G401 (cell line): ENCODE measurements around the gene ATP5PF. TPM values are rescaled to one million over a fixed set of nuclear protein-coding genes. Genes with fewer than 3 reads are reported as not detected.
"Not testable (repeated sequence)": the region's sequence is repeated elsewhere in the genome, so short reads cannot be mapped to it uniquely, and the experiment has no call there.

Experiments
- DNase-seq: peaks from one replicate; pipeline ENCODE4 v3.0.0-alpha.2; 2015; ENCODE audit warnings: low spot score
- in situ Hi-C: cut with HindIII; loops from 2 replicates; pipeline ENCODE4 v1.10.0; 2016; ENCODE audit warnings: low sequenced_read_pairs, mixed read lengths
- total RNA-seq: library from RNA; depleted of rRNA; stranded (reverse); fragments of >200 nt; shearing (Covaris generic); gene quantifications from 2 replicates; pipeline ENCODE4 v1.2.3, GENCODE V29; 2014; rRNA removed

ATP5PF gene, protein sequence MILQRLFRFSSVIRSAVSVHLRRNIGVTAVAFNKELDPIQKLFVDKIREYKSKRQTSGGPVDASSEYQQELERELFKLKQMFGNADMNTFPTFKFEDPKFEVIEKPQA
- 78.2 and 86.1 TPM in 2 replicates for total RNA-seq

- DNase-seq = peak; percentile 98
- in situ Hi-C loops = no loop called here
Observed at GRCh38 chr21:25734904-25735645, at the start of gene ATP5PF, which contains the start of gene GABPA. ATP5PF (minus strand) TSS chr21:25734904; CDS start chr21:25729794, 5,110 bp downstream. GABPA (plus strand) TSS chr21:25734972; CDS start chr21:25741599, 6,627 bp downstream.

- DNase-seq, in situ Hi-C loops: not testable (repeated sequence)
Observed at GRCh38 chr21:25778126-25778875, 43.6 kb upstream of the ATP5PF start.

GRCh38 chr21:25776440-25776839 is 41.7 kb upstream of the ATP5PF start:
- DNase-seq = no peak
- in situ Hi-C loops = no loop called here

- DNase-seq = no peak
- in situ Hi-C loops = no loop called here
Observed at GRCh38 chr21:25772686-25773085, 38.0 kb upstream of the ATP5PF start.

DNA sequence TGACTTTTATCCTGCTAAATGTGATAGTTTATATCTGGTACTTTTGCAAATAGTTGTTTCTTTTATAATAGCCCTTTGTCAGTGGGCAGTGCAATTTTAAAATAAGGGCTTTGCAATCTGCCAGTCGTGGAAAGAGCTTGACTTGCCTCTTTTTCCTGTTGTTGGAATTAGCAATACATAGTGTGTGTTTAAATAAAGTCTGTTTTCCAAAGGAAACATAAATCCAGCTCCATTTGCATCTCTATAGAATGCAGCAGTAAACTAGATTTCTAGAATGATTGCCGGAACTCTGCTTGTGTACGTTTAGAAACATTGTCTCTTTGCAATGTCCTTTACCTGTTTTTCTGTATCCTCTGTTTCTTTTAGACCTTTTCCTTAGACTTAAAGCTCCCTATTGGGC is 33.2 kb upstream of the ATP5PF start:
- DNase-seq = no peak
- in situ Hi-C loops = no loop called here

DNA sequence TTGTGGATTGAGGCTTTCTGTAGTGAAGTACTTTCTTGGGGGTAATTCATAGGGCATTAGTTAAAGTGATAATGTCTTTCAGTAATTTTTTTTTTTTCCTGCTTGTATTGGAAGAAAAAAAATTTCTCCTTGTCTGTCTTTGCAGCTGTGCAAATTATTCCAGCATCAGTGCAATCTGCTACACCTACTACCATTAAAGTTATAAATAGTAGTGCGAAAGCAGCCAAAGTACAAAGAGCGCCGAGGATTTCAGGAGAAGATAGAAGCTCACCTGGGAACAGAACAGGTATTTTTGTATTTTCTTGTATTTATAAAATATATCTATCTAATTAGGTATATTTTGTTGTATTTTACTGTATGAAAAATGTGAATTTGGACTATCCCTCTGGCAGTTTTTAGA is 29.4 kb upstream of the ATP5PF start:
- no peak for DNase-seq
- in situ Hi-C loops = no loop called here

GRCh38 chr21:25760677-25761076 is 26.0 kb upstream of the ATP5PF start:
- in situ Hi-C loops = no loop called here
- no peak for DNase-seq

GRCh38 chr21:25760061-25760460 is 25.4 kb upstream of the ATP5PF start:
- in situ Hi-C loops = no loop called here
- DNase-seq = no peak

DNA sequence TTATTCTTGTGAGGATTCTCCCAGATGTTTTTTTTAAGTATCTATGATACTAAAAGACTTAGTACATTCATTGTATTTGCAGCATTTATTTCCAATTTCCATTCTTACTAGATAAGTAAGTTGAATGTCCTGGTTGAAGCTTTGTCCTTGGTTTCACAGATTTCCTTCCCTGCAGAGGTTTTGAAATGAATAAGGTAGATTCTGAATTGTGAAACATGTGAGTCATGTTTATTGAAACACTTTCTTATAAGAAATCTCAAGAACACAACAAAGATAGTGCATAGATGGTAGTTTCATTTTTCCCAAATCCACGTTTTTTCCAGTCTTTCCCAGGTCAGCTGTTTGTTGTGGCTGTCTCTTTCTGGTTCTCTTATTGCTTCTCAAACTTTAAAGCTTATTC is 24.9 kb upstream of the ATP5PF start:
- in situ Hi-C loops = no loop called here
- DNase-seq = no peak

DNA sequence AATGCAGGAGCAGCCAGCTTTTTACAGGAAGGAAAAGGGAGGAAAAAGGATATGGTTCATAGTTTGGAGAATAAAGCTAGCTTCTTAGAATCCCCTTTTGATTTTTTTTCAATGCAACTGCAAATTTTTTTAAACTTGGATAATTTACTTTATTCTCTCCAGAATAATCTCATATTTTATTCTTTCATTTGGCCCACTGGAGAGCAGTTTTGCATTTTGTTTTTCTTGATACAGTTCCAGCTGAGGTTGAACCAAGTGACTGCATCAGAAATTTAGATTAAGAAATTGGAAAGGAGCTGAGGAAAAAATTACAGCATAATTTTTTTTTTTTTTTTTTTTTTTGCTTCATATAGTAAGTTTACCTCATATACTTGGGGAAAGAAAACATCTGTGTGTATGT is 22.8 kb upstream of the ATP5PF start:
- DNase-seq = no peak
- in situ Hi-C loops = no loop called here

DNA sequence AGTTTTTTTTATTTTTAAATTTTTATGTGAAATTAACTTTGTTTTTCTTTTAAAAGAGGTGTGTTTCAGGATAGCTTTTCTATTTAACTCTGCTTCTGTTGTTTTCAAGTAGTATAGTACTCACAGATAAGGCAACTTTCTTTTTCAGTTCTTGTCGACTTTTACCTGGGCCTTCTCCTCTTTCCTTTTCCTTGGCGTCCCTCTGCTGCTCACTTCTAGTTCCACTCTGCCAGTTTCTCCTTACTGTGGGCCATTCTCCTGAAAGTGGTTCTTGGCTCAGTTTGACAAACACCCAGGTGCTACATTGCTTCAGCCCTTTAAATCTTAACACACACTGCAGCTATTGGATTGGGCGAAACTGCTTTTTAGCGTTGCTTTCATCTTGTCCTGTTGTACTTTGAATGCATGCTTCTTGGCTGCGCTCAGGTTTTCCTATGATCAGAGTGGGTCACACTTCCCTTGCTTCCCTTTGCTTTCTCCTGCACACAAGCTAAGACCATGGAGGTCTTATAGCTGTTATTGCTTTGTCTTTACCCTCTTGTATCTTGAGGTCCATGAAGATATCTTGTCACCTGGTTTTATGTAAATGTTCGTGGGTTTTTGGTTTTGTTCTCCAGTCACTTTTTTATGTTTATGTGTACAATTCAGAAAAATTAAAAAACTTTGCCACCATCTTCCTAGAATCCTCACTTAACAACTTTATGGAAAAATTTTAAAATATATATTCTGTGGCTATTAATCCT is 21.7 kb upstream of the ATP5PF start:
- no peak for DNase-seq
- in situ Hi-C loops = no loop called here

- no peak for DNase-seq
- in situ Hi-C loops = no loop called here
Observed at GRCh38 chr21:25752416-25752815, 17.7 kb upstream of the ATP5PF start.

GRCh38 chr21:25750085-25750484 is 15.4 kb upstream of the ATP5PF start:
- DNase-seq = no peak
- in situ Hi-C loops = no loop called here

GRCh38 chr21:25744854-25745253 is 10.2 kb upstream of the ATP5PF start:
- in situ Hi-C loops = no loop called here
- DNase-seq = no peak

DNA sequence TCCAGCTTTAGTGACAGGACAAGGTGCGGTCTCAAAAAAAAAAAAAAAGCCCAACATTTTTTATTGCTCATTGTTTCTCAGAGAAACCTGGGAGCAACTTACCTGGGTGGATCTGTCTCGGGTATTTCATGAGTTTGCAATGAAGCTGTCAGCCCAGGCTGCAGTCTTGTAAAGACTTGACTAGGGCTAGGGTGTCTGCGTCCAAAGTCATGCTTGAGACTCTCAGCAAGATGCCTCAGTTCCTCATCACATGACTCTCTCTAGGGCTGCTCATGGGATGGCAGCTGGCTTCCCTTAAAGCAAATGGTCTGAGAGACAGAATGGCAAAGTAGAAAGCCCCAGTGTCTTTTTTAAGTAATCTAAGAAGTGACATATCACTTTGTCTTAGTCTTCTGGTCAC is 8.2 kb upstream of the ATP5PF start:
- no peak for DNase-seq
- in situ Hi-C loops = no loop called here

- in situ Hi-C loops = no loop called here
- no peak for DNase-seq
Observed at GRCh38 chr21:25737421-25737820, 2.7 kb upstream of the ATP5PF start.

GRCh38 chr21:25735646-25736597 is 1.2 kb upstream of the ATP5PF start:
- peak; percentile 85 for DNase-seq
- in situ Hi-C loops = no loop called here

- DNase-seq = no peak
- in situ Hi-C loops = no loop called here
Observed at GRCh38 chr21:25734654-25734903, 125 bp downstream of the ATP5PF start.
